Measurements from ENCODE around the gene KCNAB3.

DNA sequence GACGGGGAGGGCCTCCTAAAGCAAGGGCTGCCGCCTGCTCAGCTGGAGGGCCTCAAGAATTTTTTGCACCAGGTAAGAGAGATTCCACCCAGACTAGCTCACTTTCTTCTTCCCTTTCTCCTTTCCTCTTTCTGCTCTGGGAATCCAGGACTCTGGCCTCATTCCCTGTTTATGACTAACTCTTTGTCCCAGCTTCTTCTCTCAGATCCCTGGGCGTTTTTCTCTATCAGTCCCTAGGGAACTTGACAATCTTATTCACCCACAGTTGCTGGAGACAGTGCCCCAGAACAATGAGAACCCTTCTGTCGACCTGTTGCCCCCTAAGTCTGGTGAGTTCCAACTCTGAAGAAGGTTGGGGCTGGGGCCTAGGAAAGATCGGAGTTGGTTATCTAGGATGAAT lies 18.0 kb upstream of the KCNAB3 start:
- TF ChIP-seq MZF1 (tag by site-specific recombination; IDR thresholded peaks at IDR 0.05; ENCODE audit: borderline replicate concordance) (no peak), ZNF416 (tag by site-specific recombination; IDR thresholded peaks at IDR 0.05) (no peak), CTCF (tag by site-specific recombination; IDR thresholded peaks at IDR 0.05) (no peak), ZNF629 (tag by site-specific recombination; IDR thresholded peaks at IDR 0.05) (no peak), ZNF274 (IDR thresholded peaks at IDR 0.05; ENCODE audit: low read length) (no peak), ZNF274 (tag by site-specific recombination; IDR thresholded peaks at IDR 0.05; ENCODE audit: borderline replicate concordance) (no peak), YY1 (tag by site-specific recombination; IDR thresholded peaks at IDR 0.05) (no peak), ZSCAN5A (tag by site-specific recombination; IDR thresholded peaks at IDR 0.05) (no peak), ZNF23 (tag by site-specific recombination; IDR thresholded peaks at IDR 0.05; ENCODE audit: borderline replicate concordance) (no peak), TCF7L2 (IDR thresholded peaks at IDR 0.05; ENCODE audit: borderline replicate concordance, low read depth, low read length) (no peak), ZNF132 (tag by site-specific recombination; IDR thresholded peaks at IDR 0.05; ENCODE audit: borderline replicate concordance) (no peak)
- TF ChIP-seq, protein P1, sequence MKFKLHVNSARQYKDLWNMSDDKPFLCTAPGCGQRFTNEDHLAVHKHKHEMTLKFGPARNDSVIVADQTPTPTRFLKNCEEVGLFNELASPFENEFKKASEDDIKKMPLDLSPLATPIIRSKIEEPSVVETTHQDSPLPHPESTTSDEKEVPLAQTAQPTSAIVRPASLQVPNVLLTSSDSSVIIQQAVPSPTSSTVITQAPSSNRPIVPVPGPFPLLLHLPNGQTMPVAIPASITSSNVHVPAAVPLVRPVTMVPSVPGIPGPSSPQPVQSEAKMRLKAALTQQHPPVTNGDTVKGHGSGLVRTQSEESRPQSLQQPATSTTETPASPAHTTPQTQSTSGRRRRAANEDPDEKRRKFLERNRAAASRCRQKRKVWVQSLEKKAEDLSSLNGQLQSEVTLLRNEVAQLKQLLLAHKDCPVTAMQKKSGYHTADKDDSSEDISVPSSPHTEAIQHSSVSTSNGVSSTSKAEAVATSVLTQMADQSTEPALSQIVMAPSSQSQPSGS (tag by site-specific recombination; IDR thresholded peaks at IDR 0.05; ENCODE audit: low read depth): no peak

Measured in HEK293 (cell line).